ENCODE results near the gene KANK4.

KANK4 gene

GRCh38 chr1:62336995-62337705, 17.9 kb upstream of the KANK4 start:
- DNase-seq, result no peak

- DNase-seq, result no peak
Measured at GRCh38 chr1:62336638-62336994, 17.4 kb upstream of the KANK4 start.

- DNase-seq, result no peak
Measured at GRCh38 chr1:62335656-62336055, 16.4 kb upstream of the KANK4 start.

- no peak for DNase-seq
Measured at GRCh38 chr1:62334434-62334985, 15.3 kb upstream of the KANK4 start.

GRCh38 chr1:62333441-62333840, 14.2 kb upstream of the KANK4 start:
- DNase-seq, result no peak

- DNase-seq, result no peak
Measured at GRCh38 chr1:62327360-62328055, 8.3 kb upstream of the KANK4 start.

GRCh38 chr1:62325681-62326080, 6.4 kb upstream of the KANK4 start:
- DNase-seq, result no peak

- DNase-seq, result no peak
Measured at GRCh38 chr1:62325081-62325480, 5.8 kb upstream of the KANK4 start.

- no peak for DNase-seq
Measured at GRCh38 chr1:62321446-62321845, 2.2 kb upstream of the KANK4 start.

GRCh38 chr1:62318320-62318755, 896 bp downstream of the KANK4 start:
- no peak for DNase-seq

- no peak for DNase-seq
Measured at GRCh38 chr1:62317021-62317768, 2.0 kb downstream of the KANK4 start.

- DNase-seq, result no peak
Measured at GRCh38 chr1:62316135-62316534, 3.1 kb downstream of the KANK4 start.

GRCh38 chr1:62315387-62315786, 3.8 kb downstream of the KANK4 start:
- no peak for DNase-seq

GRCh38 chr1:62314454-62315350, 4.5 kb downstream of the KANK4 start:
- no peak for DNase-seq

GRCh38 chr1:62312698-62313097, 6.5 kb downstream of the KANK4 start:
- no peak for DNase-seq

GRCh38 chr1:62311473-62311943, 7.7 kb downstream of the KANK4 start:
- no peak for DNase-seq

GRCh38 chr1:62309906-62310305, 9.3 kb downstream of the KANK4 start:
- no peak for DNase-seq

- no peak for DNase-seq
Measured at GRCh38 chr1:62308606-62309005, 10.6 kb downstream of the KANK4 start.

- DNase-seq, result no peak
Measured at GRCh38 chr1:62307895-62308492, 11.2 kb downstream of the KANK4 start.

- no peak for DNase-seq
Measured at GRCh38 chr1:62307446-62307845, 11.8 kb downstream of the KANK4 start.

- no peak for DNase-seq
Measured at GRCh38 chr1:62306065-62306464, 13.2 kb downstream of the KANK4 start.

GRCh38 chr1:62304975-62305374, 14.3 kb downstream of the KANK4 start:
- DNase-seq, result no peak
